K562 (cell line): ENCODE data around the gene MYB. TPM values are rescaled to one million over a fixed set of nuclear protein-coding genes. Genes with fewer than 3 reads are reported as not detected.

Experiments used
- ATAC-seq: fragments of 200-7000 bp; cut with Tn5 transposase; 3 replicates; pipeline ENCODE4 v1.9.1; 2020; ENCODE audit warnings: moderate library complexity
- BruUV-seq: library from RNA; stranded (reverse); fragments of 400-500 nt; replicated peaks from 2 replicates; lab custom pipeline; 2021; lab: Mats Ljungman, UMichigan
- CTCF ChIA-PET: fragments of 300-600 bp; formaldehyde crosslinking; extraction: SDS; loops from one replicate; lab custom pipeline; 2021; ENCODE audit warnings: low intra/inter-chr PET ratio; lab: Yijun Ruan, JAX
- POLR2A ChIA-PET: fragments of 300-600, 350-650 bp; sonication (Branson Sonifier 250); formaldehyde crosslinking; extraction: SDS; loops from one replicate; lab custom pipeline; 2021; ENCODE audit warnings: antibody characterized with exemption, inconsistent platforms; lab: Yijun Ruan, JAX
- DNase-seq, 4 experiments: peaks; one replicate each; pipeline versions ENCODE4 v3.0.0 to v3.0.0-alpha.2; 2011 to 2018; ENCODE audit warnings: low spot score in 3 of 4, mixed read lengths in 3 of 4; ENCODE audit errors: extremely low read depth in 1 of 4
- FAIRE-seq: peaks from 2 replicates; lab custom pipeline; 2011; peaks lifted over from hg19 to GRCh38; lab: Jason Lieb, UNC
- H2AFZ ChIP-seq: 2 replicates; pipeline ENCODE4 v1.6.0; 2011; ENCODE audit warnings: low read depth, low read length, control low read depth, inconsistent platforms
- H3K27ac ChIP-seq: fragments of 200-600 bp; 3 replicates; pipeline ENCODE4 v1.8.0; 2011; ENCODE audit warnings: low read depth, mild to moderate bottlenecking, control low read depth, inconsistent platforms, low read length, moderate library complexity, mixed read lengths; ENCODE audit errors: extremely low read depth
- H3K27me3 ChIP-seq, 2 experiments: fragments of 300-600 bp in 1 of 2; 2 replicates in 1 of 2; 3 replicates in 1 of 2; pipeline versions ENCODE4 v1.6.0 to v1.8.0; 2011; ENCODE audit warnings: inconsistent platforms in 2 of 2, low read length in 2 of 2, mild to moderate bottlenecking in 1 of 2, mixed read lengths in 1 of 2, moderate library complexity in 1 of 2; ENCODE audit not compliant: control insufficient read depth in 2 of 2, insufficient read depth in 2 of 2
- H3K36me3 ChIP-seq: fragments of 300-600 bp; 3 replicates; pipeline ENCODE4 v1.8.0; 2011; ENCODE audit warnings: mild to moderate bottlenecking, low read length, inconsistent platforms; ENCODE audit not compliant: control insufficient read depth, insufficient read depth
- H3K4me1 ChIP-seq, 2 experiments: fragments of 200-600 bp in 1 of 2; replicated peaks in 1 of 2; 2 replicates in 1 of 2; 3 replicates in 1 of 2; pipeline versions ENCODE4 v1.5.1 to v1.8.0; 2011; ENCODE audit warnings: inconsistent platforms in 2 of 2, low read length in 2 of 2, mild to moderate bottlenecking in 1 of 2, mixed read lengths in 1 of 2, moderate library complexity in 1 of 2; ENCODE audit not compliant: control insufficient read depth in 2 of 2, insufficient read depth in 2 of 2
- H3K4me2 ChIP-seq: 2 replicates; pipeline ENCODE4 v1.6.1; 2011; ENCODE audit warnings: low read length, control low read depth, inconsistent platforms, mixed read lengths; ENCODE audit not compliant: insufficient read depth
- H3K4me3 ChIP-seq: fragments of 200-600 bp; sonication (generic), shearing (Covaris generic); 2 replicates; pipeline ENCODE4 v1.5.1; 2016; ENCODE audit warnings: control low read depth, inconsistent platforms
- H3K79me2 ChIP-seq: fragments of 200-600 bp; 3 replicates; pipeline ENCODE4 v1.8.0; 2011; ENCODE audit warnings: low read length, inconsistent platforms; ENCODE audit not compliant: control insufficient read depth, insufficient read depth
- H3K9ac ChIP-seq, 2 experiments: 2 replicates each; pipeline versions ENCODE4 v1.6.0 to v1.6.1; 2011; ENCODE audit warnings: low read depth in 2 of 2, low read length in 2 of 2, control low read depth in 1 of 2, inconsistent platforms in 1 of 2, mild to moderate bottlenecking in 1 of 2, mixed read lengths in 1 of 2; ENCODE audit not compliant: insufficient read depth in 1 of 2
- H3K9me1 ChIP-seq: one replicate; pipeline ENCODE4 v1.6.0; 2011; ENCODE audit warnings: inconsistent platforms, mild to moderate bottlenecking, low read length, moderate library complexity; ENCODE audit not compliant: control insufficient read depth, insufficient read depth
- H3K9me3 ChIP-seq: replicated peaks from 2 replicates; pipeline ENCODE4 v1.5.1; 2011; ENCODE audit warnings: low read depth, low read length, inconsistent platforms; ENCODE audit not compliant: control insufficient read depth, insufficient read depth
- H4K20me1 ChIP-seq: replicated peaks from 2 replicates; pipeline ENCODE4 v1.6.1; 2011; ENCODE audit warnings: low read length, inconsistent platforms, mixed read lengths; ENCODE audit not compliant: control insufficient read depth, insufficient read depth
- AFF1 ChIP-seq, 2 experiments: fragments of 450-650 bp; IDR thresholded peaks; 2 replicates each; pipeline ENCODE4 v1.6.1; 2018; ENCODE audit warnings: mild to moderate bottlenecking in 2 of 2, low read depth in 1 of 2; ENCODE audit not compliant: partially characterized antibody in 2 of 2
- ARNT ChIP-seq, 2 experiments: fragments of 450-650 bp; IDR thresholded peaks; 2 replicates each; pipeline ENCODE4 v1.6.1; 2016; ENCODE audit warnings: mild to moderate bottlenecking in 1 of 2
- ATF3 ChIP-seq, 2 experiments: fragments of 450-650 bp in 1 of 2; sonication (generic) in 1 of 2; formaldehyde crosslinking in 1 of 2; IDR thresholded peaks in 1 of 2; conservative IDR thresholded peaks in 1 of 2; 2 replicates each; pipeline versions ENCODE4 v1.6.1 to v1.8.1; 2016 to 2023; ENCODE audit warnings: mild to moderate bottlenecking in 2 of 2, moderate library complexity in 2 of 2, inconsistent platforms in 1 of 2, missing genetic modification reagents in 1 of 2
- BACH1 ChIP-seq: fragments of 200-800 bp; sonication (Bioruptor generic); IDR thresholded peaks from 2 replicates; pipeline ENCODE4 v1.6.1; 2016; ENCODE audit warnings: missing genetic modification characterization, missing compliant biosample characterization
- C11orf30 ChIP-seq: fragments of 450-650 bp; IDR thresholded peaks from 2 replicates; pipeline ENCODE4 v1.6.1; 2016; ENCODE audit warnings: low read depth, mild to moderate bottlenecking
- CCAR2 ChIP-seq: fragments of 200-400 bp; formaldehyde crosslinking; IDR thresholded peaks from 2 replicates; pipeline ENCODE4 v1.6.1; 2017; ENCODE audit warnings: mild to moderate bottlenecking, low read depth, low read length
- DPF2 ChIP-seq: fragments of 450-650 bp; IDR thresholded peaks from 2 replicates; pipeline ENCODE4 v1.6.1; 2016
- EP300 ChIP-seq: IDR thresholded peaks from 2 replicates; pipeline ENCODE4 v1.6.1; 2012; ENCODE audit warnings: low read length, improper control_type of control experiment
- FOSL1 ChIP-seq: fragments of 200-800 bp; sonication (Bioruptor generic); conservative IDR thresholded peaks from 2 replicates; pipeline ENCODE4 v1.6.1; 2016; ENCODE audit warnings: missing genetic modification characterization, missing compliant biosample characterization
- MAFG ChIP-seq: fragments of 450-650 bp; conservative IDR thresholded peaks from 2 replicates; pipeline ENCODE4 v1.6.1; 2016; ENCODE audit warnings: missing genetic modification characterization, missing compliant biosample characterization
- NFE2 ChIP-seq: IDR thresholded peaks from 2 replicates; pipeline ENCODE4 v1.6.1; 2014; ENCODE audit warnings: antibody characterized with exemption, low read depth
- SMARCA4 ChIP-seq: fragments of 450-650 bp; IDR thresholded peaks from 2 replicates; pipeline ENCODE4 v1.6.1; 2016
- ZNF316 ChIP-seq: fragments of 450-650 bp; IDR thresholded peaks from 2 replicates; pipeline ENCODE4 v1.6.1; 2016
- WGBS: fragments of 100-300 bp; shearing (Covaris generic); methylation state at CpG from one replicate; pipeline ENCODE4 v1.1.6; 2016; ENCODE audit warnings: low coverage, mixed read lengths; ENCODE audit not compliant: insufficient coverage; ENCODE audit errors: missing lambda C conversion rate; 5-methylcytosine and 5-hydroxymethylcytosine counted together
- in situ Hi-C: fragments of 300-500 bp; cut with MboI; formaldehyde crosslinking; loops from 4 replicates; pipeline ENCODE4 v1.15.0; 2018; ENCODE audit warnings: inconsistent platforms, mixed read lengths
- intact Hi-C: fragments of 100-400 bp; cut with micrococcal nuclease; formaldehyde crosslinking; loops from 2 replicates; pipeline ENCODE4 v1.14.2; 2022
- polyA plus RNA-seq, 8 experiments: library from polyadenylated mRNA; depleted of rRNA in 4 of 8; stranded (reverse) in 5 of 8; unstranded in 3 of 8; fragments of >200 nt; fragmentation: Nextera tagmentation in 2 of 8; fragmentation: Illumina TruSeq in 1 of 8; extraction: Ambion mirVana in 2 of 8; extraction: Trizol in 1 of 8; gene quantifications; 2 replicates each; pipeline versions ENCODE4 v1.2.1 to v1.2.3, GENCODE V29; 2011 to 2014; ENCODE audit warnings: inconsistent platforms in 1 of 8, missing spikeins in 1 of 8
- total RNA-seq, 7 experiments: library from RNA; depleted of rRNA in 6 of 7; stranded (reverse); fragments of >200 nt in 6 of 7; fragmentation: Illumina TruSeq in 2 of 7; extraction: Trizol in 2 of 7; gene quantifications; 2 replicates each; pipeline versions ENCODE4 v1.2.1 to v1.2.3, GENCODE V29; 2011 to 2021; ENCODE audit warnings: low replicate concordance in 1 of 7
- TF ChIP-seq, protein P1 (sequence below): sonication (generic); formaldehyde crosslinking; IDR thresholded peaks from 2 replicates; pipeline ENCODE4 v1.8.0; 2022; ENCODE audit warnings: mild to moderate bottlenecking, missing genetic modification reagents, borderline replicate concordance

MYB gene
- total and polyA plus RNA-seq, 9 of the 15 experiments (the other 6 are each of a cell fraction or from before 2014, with no cell fraction given), result 35.8 to 218 (median 140) TPM

GRCh38 chr6:135161411-135162395 lies 19.4 kb upstream of the MYB start:
- no peaks in the 10 kb centered on the region for H3K9me1 ChIP-seq
- no peak overlapping the region for H3K9ac ChIP-seq
- intact Hi-C loops, result no loop called here
- no peaks in the 10 kb centered on the region for H4K20me1 ChIP-seq
- no TSS peak for BruUV-seq
- in situ Hi-C loops, result no loop called here
- no peaks in the 10 kb centered on the region for H3K36me3 ChIP-seq
- no peak overlapping the region for H3K27ac ChIP-seq
- no peaks in the 10 kb centered on the region for H3K79me2 ChIP-seq
- no peaks in the 10 kb centered on the region for H3K27me3 ChIP-seq
- H3K9me3 ChIP-seq, result no peaks in the 10 kb centered on the region
- ATAC-seq (peak; percentile 35; the same call in 2 of the 3 replicates), FAIRE-seq (peak; percentile 46), DNase-seq (no peak)
- ChIA-PET CTCF (interaction anchor here (0.6 kb wide), 1 partner anchor 99 kb away, joined by 3 read pairs; no protein-coding TSS in a partner anchor), POLR2A (interaction anchor here (0.6 to 2.1 kb wide), 5 partner anchors 15 to 120 kb away, joined by 3 to 8 read pairs (median 3); no protein-coding TSS in a partner anchor)
- no peak overlapping the region for H3K4me3 ChIP-seq
- H3K4me2 ChIP-seq, result no peak overlapping the region; the same call in 1 of the 2 replicates
- peaks cover 0 to 17% of the 10 kb centered on the region in 2 experiments; a peak in 3 of 5 replicates for H3K4me1 ChIP-seq
- H2AFZ ChIP-seq, result peak overlapping the region; percentile 74
- 58% methylated on average over 3 of the region's 3 CpGs for WGBS
- peak; percentile 89 for TF ChIP-seq C11orf30
- peak; percentile 81 for TF ChIP-seq ATF3 (IDR thresholded peaks at IDR 0.05)
- no peak for TF ChIP-seq ATF3 (CRISPR knock-in tag; conservative IDR thresholded peaks at IDR 0.05)
- peak; percentile 51 for TF ChIP-seq FOSL1 (tag)
- TF ChIP-seq AFF1 (IDR thresholded peaks at IDR 0.05; ENCODE audit: low read depth in 1 of 2, partially characterized antibody in 2 of 2), result peak in 1 of 2 experiments; percentile 66
- TF ChIP-seq MAFG (tag), result peak; percentile 84
- TF ChIP-seq ZNF316, result peak; percentile 95
- peak; percentile 55; the same call in 1 of the 2 replicates for TF ChIP-seq SMARCA4
- TF ChIP-seq NFE2, result peak; percentile 51; the same call in 1 of the 2 replicates
- 0 out of 2 replicates have a peak, but pooled peaks have one; percentile 28 for TF ChIP-seq BACH1 (tag)
- no peak for TF ChIP-seq ARNT (IDR thresholded peaks at IDR 0.05)
- 0 out of 2 replicates have a peak, but pooled peaks have one; percentile 56 for TF ChIP-seq DPF2
- peak; percentile 12; the same call in 1 of the 2 replicates for TF ChIP-seq EP300
- TF ChIP-seq, protein P1, sequence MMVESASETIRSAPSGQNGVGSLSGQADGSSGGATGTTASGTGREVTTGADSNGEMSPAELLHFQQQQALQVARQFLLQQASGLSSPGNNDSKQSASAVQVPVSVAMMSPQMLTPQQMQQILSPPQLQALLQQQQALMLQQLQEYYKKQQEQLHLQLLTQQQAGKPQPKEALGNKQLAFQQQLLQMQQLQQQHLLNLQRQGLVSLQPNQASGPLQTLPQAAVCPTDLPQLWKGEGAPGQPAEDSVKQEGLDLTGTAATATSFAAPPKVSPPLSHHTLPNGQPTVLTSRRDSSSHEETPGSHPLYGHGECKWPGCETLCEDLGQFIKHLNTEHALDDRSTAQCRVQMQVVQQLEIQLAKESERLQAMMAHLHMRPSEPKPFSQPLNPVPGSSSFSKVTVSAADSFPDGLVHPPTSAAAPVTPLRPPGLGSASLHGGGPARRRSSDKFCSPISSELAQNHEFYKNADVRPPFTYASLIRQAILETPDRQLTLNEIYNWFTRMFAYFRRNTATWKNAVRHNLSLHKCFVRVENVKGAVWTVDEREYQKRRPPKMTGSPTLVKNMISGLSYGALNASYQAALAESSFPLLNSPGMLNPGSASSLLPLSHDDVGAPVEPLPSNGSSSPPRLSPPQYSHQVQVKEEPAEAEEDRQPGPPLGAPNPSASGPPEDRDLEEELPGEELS, result no peak
- TF ChIP-seq CCAR2, result no peak
